GM23338 (cell line): Measurements from ENCODE around the gene TXLNG. TPM values are rescaled to one million over a fixed set of nuclear protein-coding genes. Genes with fewer than 3 reads are reported as not detected.

Source experiments
- ATAC-seq: fragments of 200-7000 bp; cut with Tn5 transposase; 3 replicates; pipeline ENCODE4 v1.9.1; 2020
- DNase-seq: peaks from one replicate; pipeline ENCODE4 v3.0.0-alpha.2; 2015; ENCODE audit warnings: low spot score
- H2AFZ ChIP-seq: fragments of 200-600 bp; sonication (generic); 2 replicates; pipeline ENCODE4 v1.8.0; 2016; ENCODE audit warnings: antibody characterized with exemption, mild to moderate bottlenecking, moderate library complexity
- H3F3A ChIP-seq: fragments of 200-600 bp; sonication (generic); replicated peaks from 2 replicates; pipeline ENCODE4 v1.8.0; 2017; ENCODE audit warnings: antibody characterized with exemption, mixed run types, low read depth
- H3K27ac ChIP-seq: fragments of 200-600 bp; sonication (generic); 2 replicates; pipeline ENCODE4 v1.6.1; 2016; ENCODE audit warnings: low read depth
- H3K27me3 ChIP-seq: fragments of 200-600 bp; sonication (generic); 2 replicates; pipeline ENCODE4 v1.8.0; 2016; ENCODE audit warnings: mild to moderate bottlenecking, mixed run types, moderate library complexity; ENCODE audit not compliant: insufficient read depth
- H3K36me3 ChIP-seq: fragments of 200-600 bp; sonication (generic); 2 replicates; pipeline ENCODE4 v1.8.0; 2016; ENCODE audit warnings: mild to moderate bottlenecking; ENCODE audit not compliant: insufficient read depth
- H3K4me1 ChIP-seq: fragments of 200-600 bp; sonication (generic); 2 replicates; pipeline ENCODE4 v1.8.0; 2016; ENCODE audit warnings: mild to moderate bottlenecking, moderate library complexity; ENCODE audit not compliant: insufficient read depth
- H3K4me2 ChIP-seq: fragments of 200-600 bp; sonication (generic); 2 replicates; pipeline ENCODE4 v1.7.1; 2017; ENCODE audit warnings: mixed run types
- H3K4me3 ChIP-seq: fragments of 200-600 bp; sonication (generic); 2 replicates; pipeline ENCODE4 v1.6.1; 2016; ENCODE audit warnings: mixed run types
- H3K79me2 ChIP-seq: fragments of 200-600 bp; sonication (generic); replicated peaks from 2 replicates; pipeline ENCODE4 v1.8.0; 2017; ENCODE audit warnings: mild to moderate bottlenecking; ENCODE audit not compliant: insufficient read depth
- H3K9me2 ChIP-seq: fragments of 200-600 bp; sonication (generic); 2 replicates; pipeline ENCODE4 v1.8.0; 2017; ENCODE audit not compliant: insufficient read depth
- H4K20me1 ChIP-seq: fragments of 200-600 bp; sonication (generic); replicated peaks from 2 replicates; pipeline ENCODE4 v1.8.0; 2017; ENCODE audit warnings: mild to moderate bottlenecking; ENCODE audit not compliant: insufficient read depth
- H3K27ac Mint-ChIP-seq: 2 replicates; pipeline ENCODE4 v1.8.0; 2020; ENCODE audit warnings: inconsistent platforms, mild to moderate bottlenecking, moderate library complexity, mixed read lengths
- H3K27me3 Mint-ChIP-seq: 3 replicates; pipeline ENCODE4 v1.8.0; 2022; ENCODE audit warnings: low read depth, mild to moderate bottlenecking, moderate library complexity, mixed read lengths, inconsistent platforms; ENCODE audit not compliant: insufficient read depth, poor library complexity
- H3K36me3 Mint-ChIP-seq: 3 replicates; pipeline ENCODE4 v1.8.0; 2021; ENCODE audit warnings: low read depth, mild to moderate bottlenecking, inconsistent platforms, moderate library complexity, mixed read lengths
- H3K4me1 Mint-ChIP-seq: 3 replicates; pipeline ENCODE4 v1.8.0; 2020; ENCODE audit warnings: mild to moderate bottlenecking, inconsistent platforms, mixed read lengths
- H3K4me3 Mint-ChIP-seq: 3 replicates; pipeline ENCODE4 v1.8.0; 2021; ENCODE audit warnings: moderate library complexity, mild to moderate bottlenecking, inconsistent platforms, mixed read lengths
- H3K9me3 Mint-ChIP-seq: 3 replicates; pipeline ENCODE4 v1.8.0; 2020; ENCODE audit warnings: moderate library complexity, mild to moderate bottlenecking, inconsistent platforms, mixed read lengths
- CREB1 ChIP-seq: fragments of 250-450 bp; sonication (Bioruptor Pico); IDR thresholded peaks from 2 replicates; pipeline ENCODE4 v1.5.0; 2020; ENCODE audit warnings: low read depth, mild to moderate bottlenecking, moderate library complexity
- EZH2 ChIP-seq: fragments of 200-600 bp; sonication (generic); IDR thresholded peaks from one replicate; pipeline ENCODE4 v1.8.0; 2017; ENCODE audit warnings: antibody characterized with exemption, mild to moderate bottlenecking, low read depth; ENCODE audit not compliant: unreplicated experiment
- EZH2phosphoT487 ChIP-seq: fragments of 200-600 bp; sonication (generic); IDR thresholded peaks from one replicate; pipeline ENCODE4 v1.8.1; 2018; ENCODE audit warnings: antibody characterized with exemption; ENCODE audit not compliant: unreplicated experiment
- JUNB ChIP-seq: IDR thresholded peaks from one replicate; pipeline ENCODE4 v1.6.1; 2016; ENCODE audit warnings: antibody characterized with exemption; ENCODE audit not compliant: unreplicated experiment
- NANOG ChIP-seq: IDR thresholded peaks from 2 replicates; pipeline ENCODE4 v1.6.1; 2016; ENCODE audit warnings: antibody characterized with exemption, borderline replicate concordance
- POLR2AphosphoS5 ChIP-seq: IDR thresholded peaks from 2 replicates; pipeline ENCODE4 v1.6.1; 2016; ENCODE audit warnings: antibody characterized with exemption, low read depth
- REST ChIP-seq: IDR thresholded peaks from one replicate; pipeline ENCODE4 v1.6.1; 2018; ENCODE audit warnings: antibody characterized with exemption; ENCODE audit not compliant: unreplicated experiment
- STAT1 ChIP-seq: IDR thresholded peaks from one replicate; pipeline ENCODE4 v1.6.1; 2016; ENCODE audit warnings: antibody characterized with exemption; ENCODE audit not compliant: unreplicated experiment
- ZNF114 ChIP-seq: fragments of 250-450 bp; sonication (Bioruptor Pico); IDR thresholded peaks from 2 replicates; pipeline ENCODE4 v1.5.0; 2020; ENCODE audit warnings: mild to moderate bottlenecking, moderate library complexity
- ZNF331 ChIP-seq: fragments of 250-450 bp; sonication (Bioruptor Pico); IDR thresholded peaks from 2 replicates; pipeline ENCODE4 v1.5.0; 2020; ENCODE audit warnings: low read depth, mild to moderate bottlenecking, moderate library complexity
- ZNF462 ChIP-seq: fragments of 250-450 bp; sonication (Bioruptor Pico); IDR thresholded peaks from 2 replicates; pipeline ENCODE4 v1.5.0; 2020; ENCODE audit warnings: mild to moderate bottlenecking, moderate library complexity
- polyA plus RNA-seq: library from polyadenylated mRNA; unstranded; fragments of >200 nt; fragmentation: Nextera tagmentation; extraction: Ambion mirVana; gene quantifications from 2 replicates; pipeline ENCODE4 v1.2.1, GENCODE V29; 2016
- total RNA-seq: library from RNA; depleted of rRNA; stranded (reverse); fragments of >200 nt; shearing (Covaris generic); gene quantifications from 2 replicates; pipeline ENCODE4 v1.2.3, GENCODE V29; 2014

TXLNG gene
- total and polyA plus RNA-seq, 2 experiments from 2014 or later: 45.3 to 48.4 TPM

GRCh38 chrX:16765594-16765993 lies 20.7 kb upstream of the TXLNG start:
- no peaks in the 10 kb centered on the region for H3K27me3 Mint-ChIP-seq

More at GRCh38 chrX:16765594-16765993, 20.7 kb upstream of the TXLNG start:
- Mint-ChIP-seq H3K36me3 (peaks cover 9% of the 10 kb centered on the region), H3K4me3 (no peak overlapping the region), H3K9me3 (peaks cover 8% of the 10 kb centered on the region), H3K27ac (no peak overlapping the region), H3K4me1 (peaks cover 11% of the 10 kb centered on the region)
- Histone ChIP-seq H3K4me2 (no peak overlapping the region), H3K79me2 (no peaks in the 10 kb centered on the region), H3K27me3 (no peaks in the 10 kb centered on the region), H2AFZ (no peak overlapping the region), H3K4me3 (no peak overlapping the region), H3K4me1 (peaks cover under 1% of the 10 kb centered on the region; the same call in 1 of the 2 replicates), H3K27ac (no peak overlapping the region), H3K36me3 (peaks cover under 1% of the 10 kb centered on the region; the same call in 1 of the 2 replicates), H3F3A (no peaks in the 10 kb centered on the region; the same call in 1 of the 2 replicates), H3K9me2 (no peaks in the 10 kb centered on the region), H4K20me1 (no peaks in the 10 kb centered on the region)
- DNase-seq: no peak
- ATAC-seq: no peak
- no peak for TF ChIP-seq EZH2
- TF ChIP-seq NANOG: no peak
- no peak for TF ChIP-seq CREB1 (CRISPR knock-in tag)
- TF ChIP-seq STAT1: no peak
- no peak for TF ChIP-seq EZH2phosphoT487
- TF ChIP-seq JUNB: no peak
- no peak for TF ChIP-seq POLR2AphosphoS5
- no peak for TF ChIP-seq ZNF331 (CRISPR knock-in tag)
- no peak for TF ChIP-seq ZNF462 (CRISPR knock-in tag)
- no peak for TF ChIP-seq REST
- no peak for TF ChIP-seq ZNF114
